ENCODE results near the gene TMED4. TPM values are rescaled to one million over a fixed set of nuclear protein-coding genes. Genes with fewer than 3 reads are reported as not detected.

The TMED4 gene
- total and polyA plus RNA-seq, 4 donors = 46.4 to 106 (median 66.7) TPM

- Histone ChIP-seq H3K9ac (ENCODE audit: insufficient read depth in 1 of 2, low read length in 2 of 2) (no peak overlapping the region), H3K36me3 (ENCODE audit: control insufficient read depth in 4 of 4, insufficient read depth in 4 of 4, low read length in 4 of 4) (peaks cover 28 to 45% (median 30%) of the 10 kb centered on the region in 4 donors), H3K4me3 (no peak overlapping the region), H3K4me1 (ENCODE audit: control insufficient read depth in 5 of 5, insufficient read depth in 5 of 5, low read length in 5 of 5) (peaks cover 6 to 18% (median 11%) of the 10 kb centered on the region in 5 donors), H3K9me3 (ENCODE audit: control insufficient read depth in 4 of 4, insufficient read depth in 3 of 4, low read length in 3 of 4) (no peaks in the 10 kb centered on the region), H3K27me3 (ENCODE audit: control insufficient read depth in 3 of 3, insufficient read depth in 3 of 3, low read length in 2 of 3) (no peaks in the 10 kb centered on the region), H3K27ac (ENCODE audit: low read depth in 1 of 2, low read length in 1 of 2) (no peak overlapping the region)
- TF ChIP-seq CTCF (IDR thresholded peaks at IDR 0.05; ENCODE audit: control extremely low read depth, extremely low read depth) = no peak
- DNase-seq (no peak), ATAC-seq (ENCODE audit: insufficient read depth, low FRiP score) (no peak)
Measured at GRCh38 chr7:44575054-44575453, 7.0 kb downstream of the TMED4 start.

- H3K9ac ChIP-seq (ENCODE audit: insufficient read depth in 1 of 2, low read length in 2 of 2) = peak overlapping the region; percentile 27 to 84
- no peaks in the 10 kb centered on the region for H3K9me3 ChIP-seq (ENCODE audit: control insufficient read depth in 4 of 4, insufficient read depth in 3 of 4, low read length in 3 of 4)
- WGBS, 2 donors = 32 to 40% methylated on average over 18 of the region's 18 CpGs
- H3K27me3 ChIP-seq (ENCODE audit: control insufficient read depth in 3 of 3, insufficient read depth in 3 of 3, low read length in 2 of 3) = no peaks in the 10 kb centered on the region
- peaks cover 31 to 45% (median 34%) of the 10 kb centered on the region in 4 donors for H3K36me3 ChIP-seq (ENCODE audit: control insufficient read depth in 4 of 4, insufficient read depth in 4 of 4, low read length in 4 of 4)
- peak overlapping the region; percentile 75 for H3K4me3 ChIP-seq
- peaks cover 6 to 18% (median 11%) of the 10 kb centered on the region in 5 donors for H3K4me1 ChIP-seq (ENCODE audit: control insufficient read depth in 5 of 5, insufficient read depth in 5 of 5, low read length in 5 of 5)
- TF ChIP-seq CTCF (IDR thresholded peaks at IDR 0.05; ENCODE audit: control extremely low read depth, extremely low read depth) = no peak
- DNase-seq (no peak), ATAC-seq (ENCODE audit: insufficient read depth, low FRiP score) (no peak)
- peak overlapping the region; percentile 82 to 91 for H3K27ac ChIP-seq (ENCODE audit: low read depth in 1 of 2, low read length in 1 of 2)
Measured at GRCh38 chr7:44574287-44574872, 7.7 kb downstream of the TMED4 start.

GRCh38 chr7:44573464-44574286 lies 8.4 kb downstream of the TMED4 start, which contains the start of gene DDX56:
Gene DDX56 (minus strand): TSS chr7:44573908. CDS start chr7:44573895, 13 bp downstream.
- H3K9me3 ChIP-seq (ENCODE audit: control insufficient read depth in 4 of 4, insufficient read depth in 3 of 4, low read length in 3 of 4) = no peaks in the 10 kb centered on the region
- DNase-seq (peak; percentile 96 to 97 (median 96)), ATAC-seq (ENCODE audit: insufficient read depth, low FRiP score) (peak; percentile 96)
- peaks cover 34 to 45% (median 35%) of the 10 kb centered on the region in 4 donors for H3K36me3 ChIP-seq (ENCODE audit: control insufficient read depth in 4 of 4, insufficient read depth in 4 of 4, low read length in 4 of 4)
- peaks cover 6 to 18% (median 11%) of the 10 kb centered on the region in 5 donors for H3K4me1 ChIP-seq (ENCODE audit: control insufficient read depth in 5 of 5, insufficient read depth in 5 of 5, low read length in 5 of 5)
- 0% methylated on average over 70 to 74 of the region's 74 CpGs for WGBS, 2 donors
- H3K27me3 ChIP-seq (ENCODE audit: control insufficient read depth in 3 of 3, insufficient read depth in 3 of 3, low read length in 2 of 3) = no peaks in the 10 kb centered on the region
- H3K4me3 ChIP-seq = peak within 1 kb of the TSS; percentile 85
- H3K27ac ChIP-seq (ENCODE audit: low read depth in 1 of 2, low read length in 1 of 2) = peak within 1 kb of the TSS; percentile 82 to 91
- TF ChIP-seq CTCF (IDR thresholded peaks at IDR 0.05; ENCODE audit: control extremely low read depth, extremely low read depth) = no peak
- H3K9ac ChIP-seq (ENCODE audit: insufficient read depth in 1 of 2, low read length in 2 of 2) = peak within 1 kb of the TSS; percentile 78 to 84
